Spleen (tissue), 7 donors: ENCODE data around the gene DACH1.

Experiments used
- POLR2A ChIP-seq, 3 donors: fragments of 450-650 bp; IDR thresholded peaks; one replicate each; pipeline ENCODE4 v1.5.1; 2017; ENCODE audit warnings: antibody characterized with exemption in 3 of 3, mild to moderate bottlenecking in 1 of 3
- POLR2AphosphoS5 ChIP-seq, 3 donors: sonication (generic); formaldehyde crosslinking; IDR thresholded peaks; one replicate each; pipeline ENCODE4 v1.5.1; 2017; ENCODE audit warnings: antibody characterized with exemption in 3 of 3
- TF ChIP-seq, protein P1 (sequence below), 11 experiments: fragments of 200-600 bp in 7 of 11; fragments of 450-650 bp in 4 of 11; sonication (generic) in 4 of 11; IDR thresholded peaks in 8 of 11; conservative IDR thresholded peaks in 3 of 11; 1 replicate in 7 of 11; 2 replicates in 4 of 11; pipeline versions ENCODE4 v1.4.0 to v1.8.0; 2016 to 2021; ENCODE audit warnings: antibody characterized with exemption in 11 of 11, inconsistent platforms in 4 of 11, mild to moderate bottlenecking in 1 of 11
- donor health status: DM: no; HTN: no; CAD: no; lungs with moderate emphysema.
- donor health status: DM: no; HTN: no; CAD: no.
- donor health status: DM: no; HTN: no; CAD: no.

GRCh38 chr13:71461892-71462291, 405.1 kb downstream of the DACH1 start:
- TF ChIP-seq, protein P1, sequence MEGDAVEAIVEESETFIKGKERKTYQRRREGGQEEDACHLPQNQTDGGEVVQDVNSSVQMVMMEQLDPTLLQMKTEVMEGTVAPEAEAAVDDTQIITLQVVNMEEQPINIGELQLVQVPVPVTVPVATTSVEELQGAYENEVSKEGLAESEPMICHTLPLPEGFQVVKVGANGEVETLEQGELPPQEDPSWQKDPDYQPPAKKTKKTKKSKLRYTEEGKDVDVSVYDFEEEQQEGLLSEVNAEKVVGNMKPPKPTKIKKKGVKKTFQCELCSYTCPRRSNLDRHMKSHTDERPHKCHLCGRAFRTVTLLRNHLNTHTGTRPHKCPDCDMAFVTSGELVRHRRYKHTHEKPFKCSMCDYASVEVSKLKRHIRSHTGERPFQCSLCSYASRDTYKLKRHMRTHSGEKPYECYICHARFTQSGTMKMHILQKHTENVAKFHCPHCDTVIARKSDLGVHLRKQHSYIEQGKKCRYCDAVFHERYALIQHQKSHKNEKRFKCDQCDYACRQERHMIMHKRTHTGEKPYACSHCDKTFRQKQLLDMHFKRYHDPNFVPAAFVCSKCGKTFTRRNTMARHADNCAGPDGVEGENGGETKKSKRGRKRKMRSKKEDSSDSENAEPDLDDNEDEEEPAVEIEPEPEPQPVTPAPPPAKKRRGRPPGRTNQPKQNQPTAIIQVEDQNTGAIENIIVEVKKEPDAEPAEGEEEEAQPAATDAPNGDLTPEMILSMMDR (IDR thresholded peaks at IDR 0.05 in 8 of 11, conservative IDR thresholded peaks at IDR 0.05 in 3 of 11) = no peak
- TF ChIP-seq POLR2AphosphoS5 (IDR thresholded peaks at IDR 0.05) (no peak), POLR2A (IDR thresholded peaks at IDR 0.05) (no peak)
